B cell (primary cell): ENCODE measurements around the gene PIK3CB. TPM values are rescaled to one million over a fixed set of nuclear protein-coding genes. Genes with fewer than 3 reads are reported as not detected.

ENCODE experiments used
- ATAC-seq: fragments of 200-7000 bp; cut with Tn5 transposase; one replicate; pipeline ENCODE4 v1.10.0; 2021; ENCODE audit warnings: low read depth, mild to moderate bottlenecking, moderate number of reproducible peaks, moderate library complexity
- CTCF ChIA-PET: fragments of 350-600 bp; sonication (Branson Sonifier 250); formaldehyde crosslinking; loops from one replicate; lab custom pipeline; 2021; ENCODE audit warnings: antibody characterized with exemption, inconsistent platforms; lab: Charles Lee
- POLR2A ChIA-PET: fragments of 350-600 bp; sonication (Branson Sonifier 250); formaldehyde crosslinking; loops from one replicate; lab custom pipeline; 2021; ENCODE audit warnings: antibody characterized with exemption; lab: Charles Lee
- DNase-seq: peaks from one replicate; pipeline ENCODE4 v3.0.0; 2013
- H2AFZ ChIP-seq: 2 replicates; pipeline ENCODE4 v1.6.1; 2012; ENCODE audit warnings: mild to moderate bottlenecking, low read depth, low read length; ENCODE audit not compliant: insufficient read depth, poor library complexity, severe bottlenecking
- H3K27ac ChIP-seq, 2 donors: 1 replicate in 1 of 2; 2 replicates in 1 of 2; pipeline ENCODE4 v1.5.1; 2012 to 2013; ENCODE audit warnings: low read length in 2 of 2, mild to moderate bottlenecking in 2 of 2, moderate library complexity in 1 of 2
- H3K27me3 ChIP-seq, 4 experiments: fragments of 200-600 bp in 1 of 4; sonication (generic) in 1 of 4; replicated peaks in 1 of 4; 1 replicate in 2 of 4; 2 replicates in 2 of 4; pipeline versions ENCODE4 v1.6.1 to v1.7.0; 2013 to 2016; ENCODE audit warnings: low read length in 3 of 4, mild to moderate bottlenecking in 2 of 4, mixed read lengths in 1 of 4, moderate library complexity in 1 of 4; ENCODE audit not compliant: insufficient read depth in 4 of 4, control insufficient read depth in 3 of 4; ENCODE audit errors: control extremely low read depth in 1 of 4
- H3K36me3 ChIP-seq, 2 experiments: replicated peaks in 1 of 2; 1 replicate in 1 of 2; 2 replicates in 1 of 2; pipeline versions ENCODE4 v1.6.1 to v1.7.1; 2013; ENCODE audit warnings: low read length in 1 of 2; ENCODE audit not compliant: insufficient read depth in 2 of 2, control insufficient read depth in 1 of 2; ENCODE audit errors: control extremely low read depth in 1 of 2, extremely low read depth in 1 of 2
- H3K4me1 ChIP-seq, 2 donors: fragments of 200-600 bp in 1 of 2; sonication (generic) in 1 of 2; 1 replicate in 1 of 2; 2 replicates in 1 of 2; pipeline versions ENCODE4 v1.5.1 to v1.6.1; 2013 to 2017; ENCODE audit warnings: low read length in 2 of 2; ENCODE audit not compliant: control insufficient read depth in 2 of 2, insufficient read depth in 2 of 2
- H3K4me2 ChIP-seq: replicated peaks from 2 replicates; pipeline ENCODE3; 2012; ENCODE audit warnings: mild to moderate bottlenecking, low read depth, low read length; ENCODE audit not compliant: poor library complexity, severe bottlenecking
- H3K4me3 ChIP-seq, 5 experiments: fragments of 200-600 bp in 1 of 5; sonication (generic) in 1 of 5; 1 replicate in 3 of 5; 2 replicates in 2 of 5; pipeline versions ENCODE4 v1.5.1 to v1.7.0; 2011 to 2016; ENCODE audit warnings: low read length in 4 of 5, mild to moderate bottlenecking in 4 of 5, low read depth in 2 of 5, control low read depth in 1 of 5, moderate library complexity in 1 of 5; ENCODE audit not compliant: insufficient read depth in 1 of 5; ENCODE audit errors: control extremely low read depth in 1 of 5, extremely low read depth in 1 of 5
- H3K79me2 ChIP-seq: fragments of 200-600 bp; sonication (generic); one replicate; pipeline ENCODE4 v1.6.0; 2016; ENCODE audit warnings: low read length; ENCODE audit not compliant: control insufficient read depth, insufficient read depth
- H3K9ac ChIP-seq: fragments of 200-600 bp; sonication (generic); 2 replicates; pipeline ENCODE4 v1.6.1; 2017; ENCODE audit warnings: mild to moderate bottlenecking, low read length, moderate library complexity
- H3K9me3 ChIP-seq, 3 donors: one replicate each; pipeline versions ENCODE4 v1.6.1 to v1.7.1; 2013; ENCODE audit warnings: low read length in 2 of 3; ENCODE audit not compliant: control insufficient read depth in 2 of 3, insufficient read depth in 1 of 3; ENCODE audit errors: control extremely low read depth in 1 of 3
- H4K20me1 ChIP-seq: 2 replicates; pipeline ENCODE4 v1.6.0; 2012; ENCODE audit warnings: mild to moderate bottlenecking, low read length; ENCODE audit not compliant: insufficient read depth, control insufficient read depth, poor library complexity, severe bottlenecking
- H3K27ac Mint-ChIP-seq: one replicate; pipeline ENCODE4 v1.8.0; 2021; ENCODE audit warnings: mixed read lengths
- H3K27me3 Mint-ChIP-seq: one replicate; pipeline ENCODE4 v1.8.0; 2021; ENCODE audit warnings: mixed read lengths
- H3K4me1 Mint-ChIP-seq: one replicate; pipeline ENCODE4 v1.8.0; 2021; ENCODE audit warnings: mixed read lengths
- H3K4me3 Mint-ChIP-seq: one replicate; pipeline ENCODE4 v1.8.0; 2021; ENCODE audit warnings: mixed read lengths
- H3K9me3 Mint-ChIP-seq: one replicate; pipeline ENCODE4 v1.8.0; 2022; ENCODE audit warnings: mixed read lengths; ENCODE audit not compliant: insufficient read depth
- EZH2 ChIP-seq: IDR thresholded peaks from 2 replicates; pipeline ENCODE4 v1.6.1; 2012; ENCODE audit warnings: borderline replicate concordance, low read depth, mild to moderate bottlenecking, moderate library complexity, low read length; ENCODE audit not compliant: insufficient read depth, poor library complexity, severe bottlenecking
- WGBS: methylation state at CpG from one replicate; pipeline ENCODE4 v1.1.5; 2013; ENCODE audit warnings: missing lambda C conversion rate; ENCODE audit not compliant: insufficient coverage; 5-methylcytosine and 5-hydroxymethylcytosine counted together
- intact Hi-C: fragments of 100-400 bp; cut with micrococcal nuclease; formaldehyde crosslinking; loops from one replicate; pipeline ENCODE4 v1.10.0; 2022
- polyA plus RNA-seq: library from polyadenylated mRNA; depleted of rRNA; stranded (reverse); fragments of >200 nt; gene quantifications from 2 replicates; pipeline ENCODE4 v1.2.3, GENCODE V29; 2012
- total RNA-seq, 2 donors: library from RNA; stranded (reverse); fragments of 120-200 nt in 1 of 2; gene quantifications; 1 replicate in 1 of 2; 2 replicates in 1 of 2; pipeline versions ENCODE4 v1.2.3 to v1.2.4, GENCODE V29; 2013 to 2022
- TF ChIP-seq, protein P1 (sequence below): fragments of 200-600 bp; IDR thresholded peaks from one replicate; pipeline ENCODE4 v1.8.0; 2022; ENCODE audit warnings: antibody characterized with exemption, mild to moderate bottlenecking

The PIK3CB gene
- total and polyA plus RNA-seq, 2 donors (not counting 1 experiment from before 2014, with no cell fraction given), result 3.6 to 29.4 TPM

DNA sequence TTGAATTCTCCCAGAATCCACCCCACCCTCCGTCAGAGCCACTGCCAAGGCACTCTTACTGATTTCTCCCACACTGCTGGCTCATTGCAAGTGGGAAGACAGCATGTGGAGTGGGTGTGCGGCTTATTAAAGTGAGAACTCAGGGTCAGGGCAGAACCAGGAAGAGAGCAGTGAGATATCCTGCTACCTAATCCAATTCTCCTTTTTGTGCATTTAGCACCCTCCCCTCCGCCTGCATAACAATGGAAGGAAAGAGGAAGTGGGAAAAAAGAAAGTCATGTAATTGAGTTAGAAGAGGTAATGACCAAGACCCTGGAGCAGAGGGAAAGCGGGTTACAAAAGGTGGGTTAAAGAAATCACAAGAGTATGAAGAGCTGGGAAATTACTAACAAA is 27.8 kb upstream of the PIK3CB start:
- Histone ChIP-seq H3K79me2 (no peaks in the 10 kb centered on the region), H3K27me3 (no peaks in the 10 kb centered on the region), H3K4me1 (no peaks in the 10 kb centered on the region), H3K4me2 (no peak overlapping the region), H3K36me3 (no peaks in the 10 kb centered on the region), H3K27ac (no peak overlapping the region), H2AFZ (no peak overlapping the region), H3K4me3 (no peak overlapping the region), H3K9ac (no peak overlapping the region), H4K20me1 (no peaks in the 10 kb centered on the region), H3K9me3 (no peaks in the 10 kb centered on the region)
- ChIA-PET CTCF (no interaction called here), POLR2A (no interaction called here)
- TF ChIP-seq EZH2, result no peak
- TF ChIP-seq, protein P1, sequence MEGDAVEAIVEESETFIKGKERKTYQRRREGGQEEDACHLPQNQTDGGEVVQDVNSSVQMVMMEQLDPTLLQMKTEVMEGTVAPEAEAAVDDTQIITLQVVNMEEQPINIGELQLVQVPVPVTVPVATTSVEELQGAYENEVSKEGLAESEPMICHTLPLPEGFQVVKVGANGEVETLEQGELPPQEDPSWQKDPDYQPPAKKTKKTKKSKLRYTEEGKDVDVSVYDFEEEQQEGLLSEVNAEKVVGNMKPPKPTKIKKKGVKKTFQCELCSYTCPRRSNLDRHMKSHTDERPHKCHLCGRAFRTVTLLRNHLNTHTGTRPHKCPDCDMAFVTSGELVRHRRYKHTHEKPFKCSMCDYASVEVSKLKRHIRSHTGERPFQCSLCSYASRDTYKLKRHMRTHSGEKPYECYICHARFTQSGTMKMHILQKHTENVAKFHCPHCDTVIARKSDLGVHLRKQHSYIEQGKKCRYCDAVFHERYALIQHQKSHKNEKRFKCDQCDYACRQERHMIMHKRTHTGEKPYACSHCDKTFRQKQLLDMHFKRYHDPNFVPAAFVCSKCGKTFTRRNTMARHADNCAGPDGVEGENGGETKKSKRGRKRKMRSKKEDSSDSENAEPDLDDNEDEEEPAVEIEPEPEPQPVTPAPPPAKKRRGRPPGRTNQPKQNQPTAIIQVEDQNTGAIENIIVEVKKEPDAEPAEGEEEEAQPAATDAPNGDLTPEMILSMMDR, result no peak
- no peak for DNase-seq
- no peaks in the 10 kb centered on the region for H3K4me1 Mint-ChIP-seq
- no peak overlapping the region for H3K4me3 Mint-ChIP-seq
- no peaks in the 10 kb centered on the region for H3K9me3 Mint-ChIP-seq
- ATAC-seq, result no peak
- no peaks in the 10 kb centered on the region for H3K27me3 Mint-ChIP-seq
- no peak overlapping the region for H3K27ac Mint-ChIP-seq
- WGBS, result 91% methylated on average over 1 of the region's 4 CpGs
- intact Hi-C loops, result no loop called here

DNA sequence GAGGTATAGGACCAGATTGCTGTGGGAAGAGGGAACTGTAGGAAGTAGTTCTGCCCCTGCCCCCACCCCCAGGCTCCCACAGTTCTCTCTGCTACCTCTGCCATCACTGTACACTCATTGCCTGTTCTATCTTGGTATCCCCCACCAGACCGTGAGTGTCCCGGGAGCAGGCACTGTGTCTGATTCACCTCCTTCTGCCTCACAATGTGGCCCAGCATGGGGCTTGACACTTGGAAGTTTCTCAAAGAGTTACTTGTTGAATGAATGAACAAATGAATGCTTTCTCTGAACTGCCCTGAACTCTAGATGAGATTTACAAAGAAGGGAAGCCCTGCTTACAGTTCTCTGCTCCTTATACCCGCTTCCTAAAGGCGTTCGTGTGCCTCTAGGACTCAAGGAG is 27.1 kb upstream of the PIK3CB start:
- no peak overlapping the region for H3K9ac ChIP-seq
- H3K27me3 Mint-ChIP-seq, result no peaks in the 10 kb centered on the region
- ATAC-seq, result no peak

More for the DNA sequence above, 27.1 kb upstream of the PIK3CB start:
- H3K4me1 Mint-ChIP-seq, result no peaks in the 10 kb centered on the region
- intact Hi-C loops, result no loop called here
- DNase-seq, result no peak
- H3K4me2 ChIP-seq, result no peak overlapping the region
- no peak overlapping the region for H3K4me3 Mint-ChIP-seq
- H3K27ac Mint-ChIP-seq, result no peak overlapping the region
- no peak overlapping the region for H2AFZ ChIP-seq
- no peaks in the 10 kb centered on the region for H3K4me1 ChIP-seq
- H3K9me3 ChIP-seq, result no peaks in the 10 kb centered on the region
- H3K27me3 ChIP-seq, result no peaks in the 10 kb centered on the region
- no peaks in the 10 kb centered on the region for H3K36me3 ChIP-seq
- H3K4me3 ChIP-seq, result no peak overlapping the region
- ChIA-PET CTCF (no interaction called here), POLR2A (no interaction called here)
- 100% methylated on average over 5 of the region's 5 CpGs for WGBS
- H4K20me1 ChIP-seq, result no peaks in the 10 kb centered on the region
- H3K9me3 Mint-ChIP-seq, result no peaks in the 10 kb centered on the region
- TF ChIP-seq EZH2, result no peak
- TF ChIP-seq, protein P1, result no peak
- H3K27ac ChIP-seq, result no peak overlapping the region
- no peaks in the 10 kb centered on the region for H3K79me2 ChIP-seq
